HG02763 (cell line): ENCODE data around the gene TRAPPC6A.

Experiments
- ATAC-seq: cut with Tn5 transposase; IDR thresholded peaks from one replicate; pipeline ENCODE4 v1.9.1; 2021; ENCODE audit warnings: mild to moderate bottlenecking, moderate library complexity; ENCODE audit not compliant: unreplicated experiment

TRAPPC6A gene

GRCh38 chr19:45150180-45150579, 27.9 kb downstream of the TRAPPC6A start:
- ATAC-seq = no peak

GRCh38 chr19:45149129-45149528, 28.9 kb downstream of the TRAPPC6A start:
- no peak for ATAC-seq

GRCh38 chr19:45147835-45148676, 30.0 kb downstream of the TRAPPC6A start:
- ATAC-seq = no peak

- no peak for ATAC-seq
Measured at GRCh38 chr19:45146741-45147205, 31.3 kb downstream of the TRAPPC6A start.

GRCh38 chr19:45146251-45146650, 31.8 kb downstream of the TRAPPC6A start:
- ATAC-seq = no peak

- no peak for ATAC-seq
Measured at GRCh38 chr19:45145270-45146189, 32.5 kb downstream of the TRAPPC6A start.

- ATAC-seq = no peak
Measured at GRCh38 chr19:45144431-45145269, 33.4 kb downstream of the TRAPPC6A start.

GRCh38 chr19:45142726-45143110, 35.3 kb downstream of the TRAPPC6A start:
- no peak for ATAC-seq

- ATAC-seq = no peak
Measured at GRCh38 chr19:45142016-45142725, 35.9 kb downstream of the TRAPPC6A start.

GRCh38 chr19:45141203-45141900, 36.7 kb downstream of the TRAPPC6A start:
- ATAC-seq = no peak

- no peak for ATAC-seq
Measured at GRCh38 chr19:45140533-45140932, 37.5 kb downstream of the TRAPPC6A start.

- ATAC-seq = no peak
Measured at GRCh38 chr19:45140144-45140503, 37.9 kb downstream of the TRAPPC6A start.

- ATAC-seq = no peak
Measured at GRCh38 chr19:45139286-45140143, 38.5 kb downstream of the TRAPPC6A start.

GRCh38 chr19:45138303-45138751, 39.7 kb downstream of the TRAPPC6A start:
- ATAC-seq = no peak

GRCh38 chr19:45137179-45137761, 40.8 kb downstream of the TRAPPC6A start:
- peak; percentile 69 for ATAC-seq

GRCh38 chr19:45136507-45137178, 41.4 kb downstream of the TRAPPC6A start:
- no peak for ATAC-seq

- ATAC-seq = no peak
Measured at GRCh38 chr19:45135176-45135885, 42.7 kb downstream of the TRAPPC6A start.
